SU-DHL-6 (cell line): ENCODE results near the gene RIMBP2.

ENCODE experiments used
- EZH2phosphoT487 ChIP-seq: fragments of 200-600 bp; sonication (generic), shearing (Covaris generic); conservative IDR thresholded peaks from 2 replicates; pipeline ENCODE4 v1.6.1; 2018; ENCODE audit warnings: mild to moderate bottlenecking, antibody characterized with exemption, low read length, moderate library complexity, mixed read lengths
- TF ChIP-seq, protein P1 (sequence below): fragments of 200-600 bp; sonication (generic); IDR thresholded peaks from one replicate; pipeline ENCODE4 v1.5.1; 2017; ENCODE audit warnings: antibody characterized with exemption, mild to moderate bottlenecking, low read length, moderate library complexity; ENCODE audit not compliant: insufficient read depth, poor library complexity, severe bottlenecking

DNA sequence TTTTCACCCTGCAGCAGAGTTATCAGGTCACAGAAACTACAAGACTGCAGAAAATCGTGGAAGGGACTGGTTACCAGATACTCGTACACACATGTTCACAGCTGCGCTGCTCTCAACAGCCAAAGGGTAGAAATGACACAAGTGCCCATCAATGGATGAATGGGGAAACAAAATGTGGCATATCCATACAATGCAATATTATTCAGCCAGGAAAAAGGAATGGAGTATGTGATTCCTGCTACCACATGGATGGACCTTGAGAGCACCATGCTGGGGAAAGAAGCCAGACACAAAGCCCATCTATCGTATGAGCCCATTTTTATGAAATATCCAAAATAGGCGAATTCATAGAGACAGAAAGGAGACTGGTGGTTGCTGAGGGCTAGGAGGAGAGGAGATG, 1.7 kb upstream of the RIMBP2 start:
- TF ChIP-seq, protein P1, sequence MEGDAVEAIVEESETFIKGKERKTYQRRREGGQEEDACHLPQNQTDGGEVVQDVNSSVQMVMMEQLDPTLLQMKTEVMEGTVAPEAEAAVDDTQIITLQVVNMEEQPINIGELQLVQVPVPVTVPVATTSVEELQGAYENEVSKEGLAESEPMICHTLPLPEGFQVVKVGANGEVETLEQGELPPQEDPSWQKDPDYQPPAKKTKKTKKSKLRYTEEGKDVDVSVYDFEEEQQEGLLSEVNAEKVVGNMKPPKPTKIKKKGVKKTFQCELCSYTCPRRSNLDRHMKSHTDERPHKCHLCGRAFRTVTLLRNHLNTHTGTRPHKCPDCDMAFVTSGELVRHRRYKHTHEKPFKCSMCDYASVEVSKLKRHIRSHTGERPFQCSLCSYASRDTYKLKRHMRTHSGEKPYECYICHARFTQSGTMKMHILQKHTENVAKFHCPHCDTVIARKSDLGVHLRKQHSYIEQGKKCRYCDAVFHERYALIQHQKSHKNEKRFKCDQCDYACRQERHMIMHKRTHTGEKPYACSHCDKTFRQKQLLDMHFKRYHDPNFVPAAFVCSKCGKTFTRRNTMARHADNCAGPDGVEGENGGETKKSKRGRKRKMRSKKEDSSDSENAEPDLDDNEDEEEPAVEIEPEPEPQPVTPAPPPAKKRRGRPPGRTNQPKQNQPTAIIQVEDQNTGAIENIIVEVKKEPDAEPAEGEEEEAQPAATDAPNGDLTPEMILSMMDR: no peak
- TF ChIP-seq EZH2phosphoT487: no peak
